ENCODE data around the gene GRIK1.

Gene GRIK1

DNA sequence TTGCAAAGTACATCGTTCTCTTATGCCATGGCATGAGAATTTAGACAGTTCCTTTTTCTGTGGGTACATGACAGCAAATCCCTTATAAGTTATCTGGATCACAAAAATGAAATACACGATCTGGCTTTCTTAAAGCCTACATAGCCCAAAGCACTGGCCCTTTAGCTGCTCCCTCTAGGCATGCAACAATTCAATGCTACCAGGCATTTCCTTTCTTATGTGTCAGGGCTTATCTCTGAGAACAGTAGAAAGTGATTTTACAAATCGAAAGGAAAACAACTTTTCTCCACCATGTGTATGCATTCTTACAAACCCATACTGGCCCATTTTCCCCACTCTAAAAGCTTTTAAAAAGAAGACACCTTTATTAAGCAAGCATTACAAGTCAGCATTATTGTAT is 139.7 kb downstream of the GRIK1 start:
- DNase-seq, result no peak
- intact Hi-C loops (cut with DNase I), result no loop called here

DNA sequence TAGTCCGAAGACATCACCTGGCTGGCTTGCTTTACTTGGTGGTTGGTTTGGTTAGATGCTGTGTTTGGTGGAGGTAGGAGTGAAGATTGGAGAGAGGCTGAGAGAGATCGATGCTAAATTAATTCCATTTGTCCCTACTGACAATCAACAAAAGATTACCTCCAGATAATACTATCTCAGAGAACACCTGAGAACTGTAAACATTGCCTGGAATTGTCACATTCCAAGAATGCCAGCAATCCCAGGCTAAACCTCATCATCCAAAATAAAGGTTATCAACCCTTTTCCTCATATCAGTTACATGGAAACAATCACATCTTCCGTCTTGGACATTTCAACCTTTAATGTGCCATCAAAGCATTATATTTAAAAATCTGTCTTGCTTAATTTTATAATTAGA is 141.0 kb downstream of the GRIK1 start:
- DNase-seq, result no peak
- intact Hi-C loops (cut with DNase I), result no loop called here

DNA sequence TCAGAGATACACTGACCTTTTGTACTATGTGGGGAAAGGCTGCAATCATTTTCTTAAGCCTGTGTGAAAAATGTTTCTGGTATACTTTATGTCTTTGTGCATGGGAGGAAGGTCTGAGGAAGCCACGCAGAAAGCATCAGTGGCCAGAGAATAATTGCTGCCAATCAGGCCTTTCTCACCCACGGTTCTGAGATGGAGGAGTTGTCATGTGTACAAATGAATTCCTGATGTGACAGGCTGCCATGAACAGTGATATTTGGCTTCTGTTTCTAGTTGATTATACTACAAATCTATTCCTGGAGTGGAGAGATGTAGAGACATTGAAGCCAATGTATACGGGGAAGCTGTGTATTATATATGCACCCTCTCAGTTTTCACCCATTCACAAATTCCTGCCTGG is 142.6 kb downstream of the GRIK1 start:
- DNase-seq, result no peak
- intact Hi-C loops (cut with DNase I), result no loop called here

DNA sequence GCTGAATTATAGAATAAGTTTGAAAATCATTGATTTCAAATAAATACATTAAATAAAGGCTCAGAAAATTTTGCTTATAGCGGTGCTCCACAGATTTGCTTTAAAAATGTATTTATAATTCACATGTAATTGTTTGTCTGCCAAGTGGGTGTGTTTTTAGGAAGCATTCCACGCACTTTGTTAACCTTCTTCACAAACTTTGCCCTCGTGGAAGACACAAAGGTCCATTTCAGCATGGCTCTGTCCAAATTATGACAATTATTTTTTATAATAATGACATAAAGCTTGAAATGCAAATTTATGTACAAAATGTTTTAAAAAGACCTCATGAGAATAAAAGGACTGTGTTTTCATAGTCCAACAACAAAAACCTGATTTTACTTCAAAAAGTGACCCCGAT is 146.1 kb downstream of the GRIK1 start:
- intact Hi-C loops (cut with DNase I), result no loop called here

DNA sequence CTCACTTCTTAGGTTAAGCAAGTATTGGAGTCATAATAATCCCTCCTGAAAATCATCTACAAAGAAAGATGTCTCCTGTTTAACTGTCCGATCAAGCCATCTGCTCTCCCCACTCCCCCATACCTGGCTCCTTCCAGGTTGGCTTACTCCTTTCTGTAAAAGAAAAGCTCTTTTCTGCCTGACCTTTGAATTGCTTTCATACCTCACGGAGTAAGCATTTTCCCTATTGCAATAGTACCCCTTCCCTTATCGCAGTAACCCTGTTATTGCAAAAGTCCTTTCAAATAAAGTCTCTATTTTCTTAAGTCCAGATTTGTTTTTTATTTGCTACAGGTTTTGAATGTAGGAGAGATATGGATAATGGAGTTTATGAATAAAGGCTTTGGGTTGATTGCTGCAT is 150.4 kb downstream of the GRIK1 start:
- intact Hi-C loops (cut with DNase I), result no loop called here
- DNase-seq, result no peak

More for the DNA sequence above, 146.1 kb downstream of the GRIK1 start:
- DNase-seq, result no peak

DNA sequence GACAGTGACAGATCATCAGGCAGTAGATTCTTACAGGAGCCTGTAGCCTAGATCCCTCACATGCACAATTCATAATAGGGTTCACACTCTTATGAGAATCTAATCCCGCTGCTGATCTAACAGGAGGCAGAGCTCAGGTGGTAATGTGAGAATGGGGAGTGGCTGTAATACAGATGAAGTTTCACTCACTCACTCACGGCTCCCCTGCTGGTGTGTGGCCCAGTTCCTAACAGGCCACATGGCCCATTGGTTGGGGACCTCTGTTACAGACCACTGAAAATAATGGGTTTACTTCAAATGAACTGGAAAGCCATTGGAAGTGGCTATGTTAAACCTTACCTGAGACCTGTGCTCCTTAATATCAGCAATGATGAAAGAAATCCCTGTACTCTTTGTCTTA is 151.0 kb downstream of the GRIK1 start:
- intact Hi-C loops (cut with DNase I), result no loop called here
- DNase-seq, result no peak

DNA sequence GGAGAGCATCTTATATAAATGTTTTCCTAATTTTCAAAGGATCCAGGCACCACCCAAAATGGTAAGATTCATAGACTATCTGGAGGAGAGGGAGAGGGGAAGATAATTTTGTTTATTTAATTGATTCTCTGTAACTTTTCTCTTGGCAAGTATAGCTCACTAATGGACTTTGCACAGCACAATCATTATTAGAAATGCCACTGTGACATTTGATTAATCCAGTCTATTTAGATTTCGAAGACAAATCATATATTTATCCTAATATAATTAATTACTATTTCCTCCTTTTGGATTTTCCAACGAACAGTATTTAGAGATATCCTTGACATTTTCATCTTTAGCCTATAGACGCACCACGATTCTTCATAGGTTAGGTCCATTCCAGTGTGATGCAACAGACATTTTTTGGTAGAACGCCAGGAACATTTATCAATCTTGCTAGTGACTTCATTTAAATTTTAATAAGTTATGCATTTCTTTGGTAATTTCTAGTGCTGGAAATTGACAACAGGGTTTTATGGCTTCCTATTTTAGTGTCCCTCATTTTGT is 152.4 kb downstream of the GRIK1 start:
- DNase-seq, result no peak
- intact Hi-C loops (cut with DNase I), result no loop called here

DNA sequence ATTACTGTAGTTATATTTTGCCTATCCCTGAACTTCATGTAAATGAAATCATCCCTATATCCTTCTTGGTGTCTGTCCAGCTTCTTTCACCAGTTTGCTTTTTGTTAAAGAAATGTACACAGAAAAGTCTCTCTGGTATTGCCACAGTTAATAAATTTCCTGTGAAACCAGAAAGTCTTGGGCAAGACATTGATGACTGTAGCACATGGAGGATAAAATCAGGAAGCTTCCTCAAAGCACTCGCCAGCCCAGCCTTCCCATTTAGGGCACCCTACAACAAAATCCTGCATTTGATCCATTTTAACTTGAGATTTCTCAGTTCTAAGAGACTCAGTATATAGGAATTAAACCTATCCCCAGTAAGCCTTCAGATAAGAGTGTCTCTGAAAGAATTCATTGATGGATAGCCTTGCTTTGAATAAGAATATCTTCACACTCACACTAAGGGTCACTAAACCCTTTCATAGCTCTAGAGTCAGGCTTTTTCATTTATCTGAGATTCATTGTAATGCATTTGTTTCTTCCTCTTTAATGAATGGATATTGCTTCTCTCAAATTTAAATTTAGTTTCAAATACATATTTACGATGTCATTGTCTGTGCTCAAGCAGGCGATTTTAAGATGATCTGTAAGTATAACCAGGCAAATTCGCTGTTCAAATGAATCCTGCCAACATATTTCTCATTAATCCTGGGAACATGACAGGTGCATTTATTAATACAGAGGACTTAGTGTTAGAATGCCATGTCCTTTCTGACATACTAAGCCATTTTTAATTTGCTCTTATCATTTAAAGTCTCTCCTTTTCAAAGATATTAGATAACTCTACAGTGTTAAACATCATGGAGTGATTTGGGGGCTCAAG is 153.1 kb downstream of the GRIK1 start:
- DNase-seq, result no peak
- intact Hi-C loops (cut with DNase I), result no loop called here

DNA sequence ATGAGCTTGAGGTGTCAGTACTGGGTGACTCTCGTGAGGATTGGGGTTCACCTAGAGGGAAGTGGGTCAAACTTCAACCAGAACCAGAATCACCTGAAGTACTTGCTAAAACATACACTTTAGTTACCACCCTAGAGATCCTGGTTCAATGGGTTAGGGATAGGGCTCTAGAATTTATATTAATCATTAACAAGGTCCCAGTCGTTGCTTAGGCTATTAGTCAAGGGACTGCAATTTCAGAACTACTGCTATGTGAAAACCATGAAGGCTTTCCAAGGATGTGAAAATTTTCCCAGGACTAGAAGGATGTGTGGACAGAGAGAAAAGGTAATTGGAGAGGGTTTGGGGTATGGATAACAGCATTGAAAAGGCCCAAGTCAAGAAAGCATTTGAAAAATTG is 162.6 kb downstream of the GRIK1 start:
- intact Hi-C loops (cut with DNase I), result no loop called here
- no peak for DNase-seq

DNA sequence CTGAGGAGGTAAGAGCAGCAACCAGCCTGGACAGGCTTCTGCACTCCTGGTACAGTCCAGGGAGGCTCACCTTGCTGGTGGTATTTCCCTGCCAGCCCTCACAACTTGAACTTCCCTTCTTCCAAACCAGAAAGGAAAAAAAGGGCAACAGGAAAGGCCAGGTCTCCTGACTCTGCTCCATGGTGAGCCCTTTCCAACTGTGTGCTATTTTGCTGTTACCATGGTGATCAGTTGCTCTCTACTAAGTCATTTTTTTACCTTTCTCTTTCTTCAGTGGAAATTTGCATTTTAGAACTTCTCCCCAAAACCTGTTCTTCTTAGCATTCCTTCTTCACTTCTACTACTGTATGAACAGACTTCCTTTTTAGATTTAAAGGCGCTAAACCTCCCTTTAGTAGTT is 164.3 kb downstream of the GRIK1 start:
- intact Hi-C loops (cut with DNase I), result no loop called here
- DNase-seq, result no peak

DNA sequence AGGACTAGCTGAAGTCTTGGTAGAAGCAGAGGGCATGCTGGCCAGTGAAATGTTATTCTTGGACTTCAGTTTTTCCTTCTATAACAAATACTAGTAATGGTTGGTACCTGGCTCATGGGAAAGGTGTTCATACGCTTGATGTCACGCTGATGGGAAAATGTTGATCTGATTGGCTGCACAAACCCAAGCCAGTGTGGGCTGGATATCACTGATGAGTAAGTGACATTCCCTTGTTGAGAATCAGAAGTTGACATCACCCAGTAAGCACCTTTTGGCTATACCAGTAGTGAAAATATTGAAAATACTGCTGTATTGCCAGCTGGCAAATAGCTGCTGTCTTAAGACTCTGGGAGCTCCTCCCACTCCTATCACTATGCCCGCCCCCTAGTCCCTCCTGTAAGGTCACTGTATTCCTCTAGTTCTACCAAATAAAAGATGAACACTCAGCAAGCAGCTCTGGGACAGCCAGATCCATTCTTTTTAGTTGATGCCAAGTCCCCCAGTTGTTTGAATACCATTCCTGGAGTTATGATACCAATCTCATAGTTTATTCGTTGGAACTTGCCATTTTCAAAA is 168.2 kb downstream of the GRIK1 start:
- intact Hi-C loops (cut with DNase I), result no loop called here
- no peak for DNase-seq

DNA sequence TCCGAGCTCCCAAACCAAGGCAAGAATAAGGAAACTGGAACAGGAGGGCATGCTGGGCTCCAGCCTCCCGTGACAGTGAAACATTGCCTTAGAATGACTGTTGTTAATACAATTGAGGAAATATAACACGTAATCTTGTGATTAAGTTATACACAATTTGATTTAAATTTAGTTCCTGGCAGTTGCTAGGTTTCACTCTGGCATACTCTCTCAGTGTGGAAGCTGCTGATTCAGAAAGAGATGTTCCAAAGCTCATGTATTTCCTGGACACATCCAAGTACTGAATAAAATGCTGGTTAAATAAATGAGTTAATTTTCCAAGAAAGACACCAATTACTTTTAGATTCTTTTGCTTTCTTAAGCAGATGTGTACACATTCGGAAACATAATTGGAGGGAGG is 176.1 kb downstream of the GRIK1 start:
- DNase-seq, result no peak
- intact Hi-C loops (cut with DNase I), result no loop called here

DNA sequence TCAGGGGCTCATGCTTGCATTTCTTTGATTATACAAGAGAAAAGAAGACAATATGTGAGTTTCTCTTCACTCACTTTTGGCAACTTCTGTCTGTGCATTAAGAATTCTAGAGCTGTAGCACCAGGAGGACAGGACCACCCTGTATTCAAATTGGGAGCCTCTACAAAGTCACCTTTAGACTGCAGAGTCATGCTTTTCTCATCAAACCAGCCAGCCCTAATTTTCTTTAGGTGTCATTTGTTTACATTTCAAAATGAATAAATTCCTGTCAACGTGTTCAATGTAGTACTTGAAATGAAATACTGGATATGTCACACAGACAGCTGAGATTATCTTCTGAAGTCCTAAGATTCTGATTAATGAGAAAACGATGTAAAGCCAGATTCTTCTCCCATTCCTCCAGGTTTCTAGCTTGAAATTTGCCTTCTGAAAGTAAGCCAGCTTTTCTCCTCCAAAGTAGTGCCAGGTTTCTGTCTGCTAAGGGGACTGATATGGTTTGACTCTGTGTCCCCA is 177.2 kb downstream of the GRIK1 start:
- intact Hi-C loops (cut with DNase I), result no loop called here
- no peak for DNase-seq

DNA sequence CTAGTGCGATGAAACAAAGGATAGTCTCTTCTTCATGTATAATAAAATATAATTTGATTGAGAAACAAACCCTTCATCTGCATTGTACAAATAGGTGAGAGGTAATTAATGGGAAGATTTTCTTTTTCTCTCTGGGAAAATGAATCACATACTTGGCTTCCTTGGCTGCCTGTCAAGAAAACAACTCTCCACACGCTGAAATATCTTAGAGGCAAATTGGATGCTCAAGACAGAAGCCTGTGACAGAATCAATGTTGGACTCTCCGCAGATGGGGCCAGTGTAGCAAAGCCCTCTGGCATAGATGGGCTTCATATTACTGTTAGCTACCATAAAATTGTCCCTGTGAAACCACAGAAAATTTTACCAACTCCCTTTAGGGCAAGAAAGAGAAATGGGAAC is 186.6 kb downstream of the GRIK1 start:
- intact Hi-C loops (cut with DNase I), result no loop called here
- DNase-seq, result no peak

DNA sequence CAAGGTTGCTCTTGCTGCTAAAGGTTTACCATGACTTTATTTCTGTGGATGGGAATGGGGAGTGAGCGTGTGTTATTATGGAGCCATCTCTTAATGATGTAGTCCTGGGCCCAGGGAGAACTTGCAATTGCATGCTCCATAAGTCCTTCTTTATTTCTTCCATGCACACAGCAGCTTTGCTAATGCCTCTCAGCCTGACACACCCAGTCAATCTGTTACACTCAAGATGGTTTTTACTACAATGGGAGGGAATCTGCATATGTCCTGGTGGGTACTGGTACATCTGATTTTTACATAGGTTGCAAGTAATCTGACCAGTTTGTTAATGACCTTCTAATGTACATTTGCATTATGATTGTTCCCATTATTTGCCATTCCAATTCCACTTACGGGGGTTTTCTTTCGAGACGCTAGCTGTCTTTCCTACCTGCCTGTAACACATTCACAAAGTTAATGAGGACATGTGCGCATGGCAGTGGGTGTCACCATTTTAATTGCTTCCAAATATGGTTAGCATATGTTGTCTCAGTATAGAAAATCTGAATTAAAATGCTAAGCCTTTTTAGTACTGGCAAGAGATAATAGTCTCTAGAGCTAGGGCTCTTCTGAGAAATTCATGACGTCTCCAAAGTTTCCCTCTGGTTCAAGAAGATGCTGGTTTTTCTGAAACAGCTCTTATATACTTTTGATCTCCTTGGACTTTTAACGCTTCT is 188.2 kb downstream of the GRIK1 start:
- DNase-seq, result no peak
- intact Hi-C loops (cut with DNase I), result no loop called here

DNA sequence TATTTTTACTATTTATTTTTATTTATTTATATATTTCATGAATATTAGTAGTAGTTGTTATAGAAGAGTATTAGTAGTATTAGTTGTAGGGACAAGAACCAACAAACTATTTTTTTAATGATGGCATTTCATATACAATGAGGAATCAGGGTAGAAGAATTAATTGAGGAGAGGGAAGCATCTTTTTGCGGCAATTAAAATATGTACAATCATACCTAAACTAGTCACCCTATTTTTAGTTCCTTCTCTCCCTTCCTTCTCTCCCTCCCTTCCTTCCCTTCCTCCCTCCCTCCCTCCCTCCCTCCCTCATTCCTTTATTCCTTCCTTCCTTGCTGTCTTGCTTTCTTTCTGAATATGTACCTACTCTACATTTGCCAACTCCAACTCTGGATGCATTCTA is 189.8 kb downstream of the GRIK1 start:
- intact Hi-C loops (cut with DNase I), result no loop called here
- DNase-seq, result no peak

DNA sequence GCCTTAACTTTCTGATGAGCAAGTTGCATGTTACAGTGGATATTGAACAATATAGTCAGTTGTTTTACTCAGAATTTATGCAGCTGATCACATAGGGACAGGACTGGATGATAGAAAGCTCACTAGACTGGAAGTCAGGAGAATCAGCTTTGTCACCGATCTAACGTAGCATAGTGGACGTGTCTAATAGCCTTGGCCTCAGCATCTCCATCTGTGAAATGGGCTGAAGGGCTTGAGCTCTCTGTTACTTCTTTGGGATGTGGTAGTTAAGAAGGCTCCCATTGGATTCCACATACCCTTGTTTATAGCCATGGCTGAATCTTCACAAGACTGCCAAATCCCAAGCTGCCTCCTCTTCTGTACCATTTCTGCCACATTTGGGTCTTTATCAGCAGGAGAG is 190.6 kb downstream of the GRIK1 start:
- intact Hi-C loops (cut with DNase I), result no loop called here
- no peak for DNase-seq

DNA sequence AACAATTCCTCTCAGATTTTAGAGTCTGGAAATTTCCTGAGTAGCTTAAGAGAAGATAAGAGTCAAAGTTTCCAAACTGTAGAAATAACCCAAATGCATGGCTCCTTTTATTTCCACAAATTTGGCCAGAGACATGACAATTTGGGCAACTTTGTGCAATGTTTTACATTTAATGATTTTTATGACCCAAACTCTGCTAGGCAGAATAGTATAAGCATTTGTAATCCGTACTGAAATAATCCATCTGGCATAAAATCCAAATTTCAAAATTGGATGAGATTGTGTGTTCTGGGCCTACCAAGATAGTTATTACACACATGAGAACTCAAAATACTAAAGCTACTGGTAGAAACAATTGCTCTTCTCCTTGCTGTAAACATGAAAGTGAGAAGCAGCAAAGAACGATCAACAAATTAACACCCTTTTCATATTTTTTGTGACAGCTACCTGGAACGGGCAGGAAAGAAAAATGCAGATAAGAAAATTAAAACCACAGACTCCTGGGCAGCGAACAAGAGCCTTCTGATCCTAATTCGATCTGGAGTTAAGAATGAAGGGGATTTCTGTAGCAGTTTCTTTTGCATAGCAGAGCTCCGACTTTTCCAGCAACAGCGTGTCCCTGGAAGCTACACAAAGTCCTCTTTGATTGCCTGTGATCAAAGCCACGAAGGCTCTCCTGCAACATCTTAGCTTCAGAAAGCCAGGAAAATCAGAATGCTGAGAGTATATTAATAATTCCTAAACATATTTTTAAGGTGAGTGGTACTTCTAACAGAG is 191.2 kb downstream of the GRIK1 start:
- DNase-seq, result peak in 22 of 42 donors; percentile 8 to 55 (median 22)
- intact Hi-C loops (cut with DNase I), result no loop called here

DNA sequence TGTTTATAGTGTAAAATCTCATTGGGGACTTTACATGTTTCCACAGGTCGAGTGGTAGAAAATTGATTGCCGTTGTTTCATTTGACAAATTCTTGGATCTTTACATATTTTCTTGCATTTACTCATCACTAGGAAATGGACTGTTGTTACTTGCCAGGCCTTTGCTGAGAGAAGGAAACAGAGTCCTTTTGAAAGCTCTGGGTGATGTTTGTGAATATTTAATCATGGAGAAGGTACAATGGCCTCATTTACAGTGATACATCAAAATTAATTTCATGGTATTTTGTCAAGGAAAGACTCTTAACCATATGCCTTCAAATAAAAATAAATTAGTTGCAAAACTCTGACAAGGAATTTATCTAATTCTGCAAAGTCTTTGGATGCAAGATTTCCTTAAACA is 198.0 kb downstream of the GRIK1 start:
- intact Hi-C loops (cut with DNase I), result no loop called here
- no peak for DNase-seq

Data from head of caudate nucleus (tissue), 42 donors.